Osteocyte (in vitro differentiated cells): Measurements from ENCODE around the gene PAM16. TPM values are rescaled to one million over a fixed set of nuclear protein-coding genes. Genes with fewer than 3 reads are reported as not detected.

Experiments
- DNase-seq: peaks from one replicate; pipeline ENCODE4 v3.0.0; 2021; ENCODE audit warnings: mixed read lengths; ENCODE audit not compliant: unreplicated experiment; ENCODE audit errors: extremely low spot score
- H3K27ac Mint-ChIP-seq: one replicate; pipeline ENCODE4 v1.8.0; 2021; ENCODE audit warnings: mild to moderate bottlenecking, mixed read lengths; ENCODE audit not compliant: unreplicated experiment
- H3K27me3 Mint-ChIP-seq: one replicate; pipeline ENCODE4 v1.8.0; 2021; ENCODE audit warnings: mixed read lengths; ENCODE audit not compliant: unreplicated experiment
- H3K36me3 Mint-ChIP-seq: one replicate; pipeline ENCODE4 v1.8.0; 2021; ENCODE audit warnings: mixed read lengths; ENCODE audit not compliant: unreplicated experiment
- H3K4me1 Mint-ChIP-seq: one replicate; pipeline ENCODE4 v1.8.0; 2021; ENCODE audit warnings: mixed read lengths; ENCODE audit not compliant: unreplicated experiment
- H3K4me3 Mint-ChIP-seq: one replicate; pipeline ENCODE4 v1.8.0; 2021; ENCODE audit warnings: mild to moderate bottlenecking, moderate library complexity, mixed read lengths; ENCODE audit not compliant: unreplicated experiment
- H3K9me3 Mint-ChIP-seq: one replicate; pipeline ENCODE4 v1.8.0; 2021; ENCODE audit warnings: mixed read lengths; ENCODE audit not compliant: unreplicated experiment
- CTCF ChIP-seq: fragments of 200-600 bp; sonication (generic); IDR thresholded peaks from 2 replicates; pipeline ENCODE4 v1.5.0; 2021; ENCODE audit warnings: antibody characterized with exemption, mild to moderate bottlenecking, moderate library complexity
- total RNA-seq: library from RNA; stranded (reverse); gene quantifications from 2 replicates; pipeline ENCODE4 v1.2.1, GENCODE V29; 2021

PAM16 gene
- total RNA-seq, 1 donor from 2014 or later = 21.0 TPM

GRCh38 chr16:4303973-4304372 lies 47.1 kb downstream of the PAM16 start:
- DNase-seq = no peak

GRCh38 chr16:4301968-4302367 lies 49.2 kb downstream of the PAM16 start:
- H3K9me3 Mint-ChIP-seq = no peaks in the 10 kb centered on the region
- no peaks in the 10 kb centered on the region for H3K27me3 Mint-ChIP-seq
- no peak for TF ChIP-seq CTCF
- no peak for DNase-seq
- H3K36me3 Mint-ChIP-seq = no peaks in the 10 kb centered on the region
- no peak overlapping the region for H3K4me3 Mint-ChIP-seq
- H3K4me1 Mint-ChIP-seq = peaks cover 30% of the 10 kb centered on the region
- H3K27ac Mint-ChIP-seq = no peak overlapping the region

More at GRCh38 chr16:4303973-4304372, 47.1 kb downstream of the PAM16 start:
- H3K4me3 Mint-ChIP-seq = peak overlapping the region; percentile 44
- H3K27ac Mint-ChIP-seq = peak overlapping the region; percentile 73
- peaks cover 30% of the 10 kb centered on the region for H3K4me1 Mint-ChIP-seq
- H3K9me3 Mint-ChIP-seq = no peaks in the 10 kb centered on the region
- no peak for TF ChIP-seq CTCF
- no peaks in the 10 kb centered on the region for H3K27me3 Mint-ChIP-seq
- no peaks in the 10 kb centered on the region for H3K36me3 Mint-ChIP-seq

GRCh38 chr16:4301177-4301576 lies 49.9 kb downstream of the PAM16 start:
- no peak for DNase-seq
- no peak overlapping the region for H3K27ac Mint-ChIP-seq
- H3K4me1 Mint-ChIP-seq = peaks cover 29% of the 10 kb centered on the region
- no peaks in the 10 kb centered on the region for H3K36me3 Mint-ChIP-seq
- no peaks in the 10 kb centered on the region for H3K9me3 Mint-ChIP-seq
- TF ChIP-seq CTCF = no peak
- no peak overlapping the region for H3K4me3 Mint-ChIP-seq
- H3K27me3 Mint-ChIP-seq = no peaks in the 10 kb centered on the region

- Mint-ChIP-seq H3K4me3 (no peak overlapping the region), H3K4me1 (peaks cover 36% of the 10 kb centered on the region), H3K27me3 (no peaks in the 10 kb centered on the region), H3K27ac (peak overlapping the region; percentile 88), H3K9me3 (no peaks in the 10 kb centered on the region), H3K36me3 (no peaks in the 10 kb centered on the region)
- DNase-seq = peak; percentile 92
- TF ChIP-seq CTCF = no peak
These were observed 52.2 kb downstream of the PAM16 start for GRCh38 chr16:4298761-4299522.

- TF ChIP-seq CTCF = no peak
- Mint-ChIP-seq H3K4me3 (no peak overlapping the region), H3K9me3 (no peaks in the 10 kb centered on the region), H3K27ac (no peak overlapping the region), H3K36me3 (no peaks in the 10 kb centered on the region), H3K27me3 (no peaks in the 10 kb centered on the region), H3K4me1 (peaks cover 44% of the 10 kb centered on the region)
- no peak for DNase-seq
These were observed 53.6 kb downstream of the PAM16 start for GRCh38 chr16:4297480-4297879.
